Measurements from ENCODE around the gene SLC24A4.

Gene SLC24A4

GRCh38 chr14:92457016-92457565, 134.1 kb downstream of the SLC24A4 start:
- FAIRE-seq (no peak), DNase-seq (ENCODE audit: low spot score) (no peak)

GRCh38 chr14:92458136-92459029, 135.4 kb downstream of the SLC24A4 start:
- FAIRE-seq (no peak), DNase-seq (ENCODE audit: low spot score) (no peak)

DNA sequence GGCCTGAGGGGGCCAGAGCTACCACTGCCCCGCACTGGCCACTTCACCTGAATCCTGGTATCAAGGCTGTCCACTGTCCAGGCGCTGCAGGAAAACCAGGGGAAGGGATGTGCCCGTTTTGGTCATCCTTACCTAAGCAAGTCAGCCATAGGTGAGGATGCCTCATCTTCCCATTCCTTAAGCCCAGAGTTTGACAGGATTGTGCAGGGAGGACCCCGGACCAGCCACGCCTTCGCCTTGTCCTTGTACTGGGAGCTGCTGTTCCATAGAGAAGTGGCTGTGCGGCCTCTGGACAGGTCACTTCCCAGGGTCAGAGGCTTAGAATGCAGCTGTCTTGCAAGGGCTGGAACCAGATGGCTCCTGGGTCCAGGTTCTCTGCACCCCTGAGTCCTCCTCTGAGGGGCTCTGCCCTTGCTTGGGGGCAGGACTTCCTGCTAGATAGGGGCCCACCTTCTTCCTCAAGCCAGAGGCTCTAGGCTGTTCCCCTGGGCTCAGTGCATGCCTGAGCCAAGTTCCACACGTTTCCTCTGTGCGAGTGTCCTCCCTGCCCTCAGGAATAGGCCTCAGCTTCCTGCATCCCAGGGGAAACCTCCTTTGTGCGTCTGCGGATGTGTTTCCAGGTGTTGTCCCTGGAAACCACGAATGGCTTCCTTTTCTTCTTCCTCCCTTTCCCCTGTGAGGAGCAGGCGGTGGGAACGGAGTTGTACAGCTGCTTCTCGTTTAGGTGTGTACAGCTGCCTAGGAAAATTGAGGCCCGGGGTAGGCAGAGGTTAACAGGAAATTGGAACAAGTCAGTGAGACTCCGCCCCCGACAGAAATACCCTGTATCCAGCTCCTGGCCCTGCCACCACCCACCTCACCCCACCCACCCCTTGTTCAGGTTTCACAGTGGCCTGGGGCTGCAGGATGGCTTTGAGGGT, 136.3 kb downstream of the SLC24A4 start:
- no peak for DNase-seq (ENCODE audit: low spot score)
- no peak for FAIRE-seq

DNA sequence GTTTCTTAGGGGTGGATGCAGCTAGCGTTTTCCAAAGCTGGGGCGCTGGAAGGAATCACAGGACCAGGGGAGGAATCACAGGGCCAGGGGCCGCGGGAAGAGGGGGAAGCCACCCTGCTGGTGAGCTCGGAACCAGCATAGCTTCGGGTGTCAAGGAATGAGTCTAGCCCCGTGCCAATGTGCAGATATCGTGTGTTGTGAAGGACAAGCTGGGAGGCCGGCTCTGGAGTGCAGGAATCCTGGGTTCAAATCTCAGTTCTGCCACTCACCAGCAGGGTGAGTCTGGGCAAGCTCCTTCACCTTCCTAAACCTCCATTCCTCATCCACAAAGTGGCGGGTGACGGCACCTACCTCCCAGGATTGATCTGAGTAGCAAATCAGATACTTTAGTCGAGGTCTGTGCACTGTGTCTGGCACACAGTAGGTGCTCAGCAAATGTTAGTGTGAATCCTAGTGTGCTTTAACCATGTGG, 137.0 kb downstream of the SLC24A4 start:
- no peak for DNase-seq (ENCODE audit: low spot score)
- FAIRE-seq: no peak

GRCh38 chr14:92460541-92460915, 137.6 kb downstream of the SLC24A4 start:
- FAIRE-seq: no peak

GRCh38 chr14:92460916-92461579, 138.1 kb downstream of the SLC24A4 start:
- FAIRE-seq (no peak), DNase-seq (ENCODE audit: low spot score) (peak; percentile 17)

More at GRCh38 chr14:92460541-92460915, 137.6 kb downstream of the SLC24A4 start:
- no peak for DNase-seq (ENCODE audit: low spot score)

GRCh38 chr14:92461891-92462290, 138.9 kb downstream of the SLC24A4 start:
- FAIRE-seq (no peak), DNase-seq (ENCODE audit: low spot score) (no peak)

DNA sequence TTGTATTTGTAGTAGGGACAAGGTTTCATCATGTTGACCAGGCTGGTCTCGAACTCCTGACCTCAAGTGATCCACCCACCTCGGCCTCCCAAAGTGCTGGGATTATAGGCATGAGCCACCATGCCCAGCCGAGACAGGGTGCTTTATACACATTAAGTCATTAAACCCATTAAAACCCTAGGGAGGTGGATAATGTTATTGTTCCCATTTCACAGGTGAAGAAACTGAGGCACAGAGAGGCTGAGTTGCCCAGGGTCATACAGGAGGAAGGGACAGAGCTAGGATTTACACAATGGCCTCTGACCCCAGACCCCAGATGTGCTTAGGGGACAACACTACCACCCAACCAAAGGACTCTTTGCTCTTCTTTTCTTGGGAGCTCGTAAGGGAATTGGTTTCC, 139.6 kb downstream of the SLC24A4 start:
- FAIRE-seq (no peak), DNase-seq (ENCODE audit: low spot score) (no peak)

GRCh38 chr14:92463141-92463540, 140.2 kb downstream of the SLC24A4 start:
- no peak for DNase-seq (ENCODE audit: low spot score)
- no peak for FAIRE-seq

DNA sequence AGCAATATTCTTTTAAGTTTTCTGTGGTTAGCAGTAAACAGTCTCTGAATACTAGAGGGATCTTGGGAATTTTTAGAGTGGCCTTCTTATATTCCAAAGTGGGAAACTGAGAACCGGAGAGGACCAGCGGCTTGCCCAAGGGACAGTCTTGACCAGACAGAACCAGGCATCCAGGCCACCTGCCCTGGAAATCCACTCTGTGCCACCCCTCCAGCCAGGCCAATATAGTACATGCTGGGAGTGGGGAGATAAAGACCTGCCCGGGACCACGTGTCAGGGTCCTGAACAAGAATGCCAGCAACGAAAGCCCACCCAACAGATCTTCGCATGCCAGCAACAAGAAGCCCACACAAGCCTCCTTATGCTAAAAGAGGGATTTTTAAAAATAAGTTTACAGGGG, 141.2 kb downstream of the SLC24A4 start:
- DNase-seq (ENCODE audit: low spot score) (no peak), FAIRE-seq (no peak)

GRCh38 chr14:92464716-92465115, 141.8 kb downstream of the SLC24A4 start:
- FAIRE-seq (no peak), DNase-seq (ENCODE audit: low spot score) (no peak)

- no peak for FAIRE-seq
- no peak for DNase-seq (ENCODE audit: low spot score)
Observed at GRCh38 chr14:92465353-92466055, 142.5 kb downstream of the SLC24A4 start.

GRCh38 chr14:92466059-92466458, 143.1 kb downstream of the SLC24A4 start:
- DNase-seq (ENCODE audit: low spot score): no peak
- no peak for FAIRE-seq

DNA sequence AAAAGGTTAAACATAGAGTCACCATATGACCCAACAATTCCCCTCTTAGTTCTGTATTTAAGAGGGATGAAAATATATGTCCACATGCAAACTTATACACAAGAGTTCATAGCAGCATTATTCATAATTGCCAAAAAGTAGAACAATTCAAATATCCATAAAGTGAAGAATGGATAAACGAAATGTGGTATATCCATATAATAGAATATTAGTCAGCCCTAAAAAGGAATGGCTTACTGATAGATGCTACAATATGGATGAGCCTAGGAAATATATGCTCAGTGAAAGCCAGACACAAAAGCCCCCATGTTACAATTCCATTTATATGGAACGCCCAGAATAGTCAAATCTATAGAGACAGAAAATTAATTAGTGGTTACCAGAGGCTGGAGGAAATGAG, 146.6 kb downstream of the SLC24A4 start:
- FAIRE-seq: no peak
- DNase-seq (ENCODE audit: low spot score): no peak

GRCh38 chr14:92470215-92470614, 147.2 kb downstream of the SLC24A4 start:
- DNase-seq (ENCODE audit: low spot score): no peak

DNA sequence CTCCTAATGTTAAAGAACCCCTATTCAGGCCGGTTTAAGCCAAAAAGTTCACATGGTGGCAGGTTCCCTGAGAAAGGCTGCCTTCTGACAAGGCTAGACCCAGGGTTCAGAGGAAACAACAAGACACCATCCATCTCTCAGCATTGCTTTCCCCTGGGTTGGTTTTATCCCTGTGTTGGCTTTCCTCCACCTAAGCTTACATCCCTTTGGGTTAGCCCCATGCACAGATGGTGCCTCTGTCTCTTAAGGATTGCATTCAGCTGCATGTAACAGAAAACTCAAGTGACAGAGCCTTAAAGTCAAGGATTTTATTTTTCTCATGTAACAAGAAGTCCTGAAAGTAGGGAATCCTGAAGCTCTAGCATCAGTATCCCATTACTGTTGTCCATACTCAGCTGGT, 147.8 kb downstream of the SLC24A4 start:
- no peak for DNase-seq (ENCODE audit: low spot score)
- no peak for FAIRE-seq

More at GRCh38 chr14:92470215-92470614, 147.2 kb downstream of the SLC24A4 start:
- FAIRE-seq: no peak

GRCh38 chr14:92471919-92472318, 149.0 kb downstream of the SLC24A4 start:
- DNase-seq (ENCODE audit: low spot score) (peak; percentile 55), FAIRE-seq (peak; percentile 42)

- no peak for DNase-seq (ENCODE audit: low spot score)
- no peak for FAIRE-seq
Observed at GRCh38 chr14:92472860-92473259, 149.9 kb downstream of the SLC24A4 start.

DNA sequence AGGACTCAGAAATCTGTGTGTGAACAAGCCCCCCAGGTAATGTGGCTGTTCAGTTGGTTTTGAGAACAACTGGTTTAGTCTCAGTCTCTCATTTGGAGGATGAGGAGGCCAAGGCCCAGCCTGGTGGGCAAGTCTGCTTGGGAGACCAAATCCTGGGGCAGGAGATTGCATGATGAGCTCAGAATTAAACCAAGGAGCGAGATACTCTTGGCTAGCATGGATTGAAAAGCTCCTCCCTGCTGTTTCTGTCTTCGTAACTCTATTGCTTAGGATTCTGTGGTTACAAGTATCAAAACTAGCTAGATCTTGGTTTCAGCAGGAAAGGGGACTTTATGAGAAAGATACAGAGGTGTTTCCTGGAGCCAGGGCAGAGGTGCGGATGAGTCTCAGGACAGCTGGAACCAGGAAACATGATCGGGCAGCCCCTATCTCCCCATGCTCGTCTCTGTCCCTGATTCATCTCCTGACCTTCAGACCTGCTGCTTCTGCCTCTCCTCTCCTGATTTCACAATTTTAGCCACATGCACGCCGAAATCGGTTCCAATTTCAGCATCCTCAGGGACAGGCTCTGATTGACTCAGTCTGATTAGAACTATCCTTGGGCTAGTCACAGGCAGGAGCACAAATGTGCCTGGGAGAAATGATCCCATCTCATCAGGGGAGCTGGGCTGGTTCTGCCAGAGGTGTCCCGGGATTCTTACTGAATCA, 150.4 kb downstream of the SLC24A4 start:
- no peak for DNase-seq (ENCODE audit: low spot score)

GRCh38 chr14:92473969-92474535, 151.1 kb downstream of the SLC24A4 start:
- FAIRE-seq (no peak), DNase-seq (ENCODE audit: low spot score) (no peak)

More for the DNA sequence above, 150.4 kb downstream of the SLC24A4 start:
- FAIRE-seq: no peak

Data from RCC 7860 (cell line).